Measurements from ENCODE around the gene DGKH.

Gene DGKH

DNA sequence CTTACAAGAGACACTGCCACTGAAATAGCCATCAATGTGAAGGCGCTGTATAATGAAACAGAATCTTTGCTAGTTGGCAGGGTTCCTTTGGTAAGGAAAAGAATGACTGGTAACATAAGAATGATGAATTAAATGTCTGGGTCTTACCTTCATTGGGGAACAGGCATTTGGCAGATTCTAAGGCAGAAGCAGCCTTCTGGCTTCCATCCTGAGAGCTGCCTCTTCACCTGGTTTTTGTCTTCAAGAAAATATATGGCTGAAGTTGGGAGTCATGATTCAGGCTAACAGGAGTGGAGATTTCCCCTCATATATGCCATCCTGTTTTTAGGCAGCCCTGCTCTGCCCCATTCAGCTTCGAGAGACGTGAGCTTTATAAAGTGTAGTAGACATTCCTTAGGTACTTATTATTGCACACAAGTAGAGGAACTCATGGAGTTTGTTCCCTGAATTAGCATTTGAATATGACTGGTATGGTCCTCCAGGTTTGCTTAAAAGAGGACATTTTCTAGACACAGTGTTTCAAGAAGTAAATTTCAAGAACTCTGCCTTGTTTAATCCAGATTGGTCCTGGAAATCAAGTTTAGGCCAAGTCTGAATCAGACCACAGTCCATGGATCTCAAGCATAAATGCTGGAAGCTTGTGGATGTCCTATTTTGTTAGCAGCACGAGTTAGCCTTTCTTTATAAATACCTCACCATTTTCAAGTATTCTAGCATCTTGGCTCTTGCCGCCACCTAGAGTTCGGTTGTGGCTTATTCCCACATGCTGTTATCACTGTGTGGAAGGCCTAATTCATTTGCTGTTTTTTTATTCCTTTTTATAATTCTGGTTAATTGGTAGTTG lies 167.4 kb downstream of the DGKH start:
- Histone ChIP-seq H3K79me2 (ENCODE audit: low read length) (no peaks in the 10 kb centered on the region), H3K27me3 (ENCODE audit: low read depth, low read length) (no peaks in the 10 kb centered on the region), H3K27ac (ENCODE audit: low read length) (no peak overlapping the region), H3K9ac (ENCODE audit: low read length) (no peak overlapping the region), H3K4me2 (ENCODE audit: low read length) (no peak overlapping the region), H3K4me1 (ENCODE audit: low read length) (no peaks in the 10 kb centered on the region), H3K36me3 (replicated peaks; ENCODE audit: low read depth, low read length) (peaks cover 12% of the 10 kb centered on the region), H3K4me3 (ENCODE audit: low read length) (no peak overlapping the region), H2AFZ (ENCODE audit: low read depth, low read length) (no peak overlapping the region), H4K20me1 (ENCODE audit: insufficient read depth, low read length) (no peaks in the 10 kb centered on the region), H3K9me3 (ENCODE audit: insufficient read depth, low read length) (no peaks in the 10 kb centered on the region)
- TF ChIP-seq EZH2phosphoT487 (IDR thresholded peaks at IDR 0.05; ENCODE audit: low read depth), result no peak
- TF ChIP-seq, protein P1, sequence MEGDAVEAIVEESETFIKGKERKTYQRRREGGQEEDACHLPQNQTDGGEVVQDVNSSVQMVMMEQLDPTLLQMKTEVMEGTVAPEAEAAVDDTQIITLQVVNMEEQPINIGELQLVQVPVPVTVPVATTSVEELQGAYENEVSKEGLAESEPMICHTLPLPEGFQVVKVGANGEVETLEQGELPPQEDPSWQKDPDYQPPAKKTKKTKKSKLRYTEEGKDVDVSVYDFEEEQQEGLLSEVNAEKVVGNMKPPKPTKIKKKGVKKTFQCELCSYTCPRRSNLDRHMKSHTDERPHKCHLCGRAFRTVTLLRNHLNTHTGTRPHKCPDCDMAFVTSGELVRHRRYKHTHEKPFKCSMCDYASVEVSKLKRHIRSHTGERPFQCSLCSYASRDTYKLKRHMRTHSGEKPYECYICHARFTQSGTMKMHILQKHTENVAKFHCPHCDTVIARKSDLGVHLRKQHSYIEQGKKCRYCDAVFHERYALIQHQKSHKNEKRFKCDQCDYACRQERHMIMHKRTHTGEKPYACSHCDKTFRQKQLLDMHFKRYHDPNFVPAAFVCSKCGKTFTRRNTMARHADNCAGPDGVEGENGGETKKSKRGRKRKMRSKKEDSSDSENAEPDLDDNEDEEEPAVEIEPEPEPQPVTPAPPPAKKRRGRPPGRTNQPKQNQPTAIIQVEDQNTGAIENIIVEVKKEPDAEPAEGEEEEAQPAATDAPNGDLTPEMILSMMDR (IDR thresholded peaks at IDR 0.05; ENCODE audit: low read depth, low read length), result peak; percentile 86

DNA sequence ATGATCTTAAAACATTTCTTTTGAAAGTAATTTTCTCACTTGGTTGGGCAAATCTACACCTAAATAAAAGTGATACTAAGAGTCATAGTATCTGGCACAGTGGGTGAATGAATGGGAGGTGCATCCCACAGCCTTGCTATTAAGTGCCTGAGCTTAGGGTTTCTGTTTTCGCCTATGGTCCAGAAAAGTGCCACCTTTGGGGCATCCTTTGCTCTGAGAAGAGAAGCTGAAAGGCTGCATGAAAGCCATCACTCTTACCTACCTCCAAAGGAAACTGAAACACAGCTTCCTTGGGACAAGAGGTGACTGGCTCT lies 167.9 kb downstream of the DGKH start:
- TF ChIP-seq EZH2phosphoT487 (IDR thresholded peaks at IDR 0.05; ENCODE audit: low read depth), result no peak
- TF ChIP-seq, protein P1 (IDR thresholded peaks at IDR 0.05; ENCODE audit: low read depth, low read length), result no peak
- H2AFZ ChIP-seq (ENCODE audit: low read depth, low read length), result no peak overlapping the region

DNA sequence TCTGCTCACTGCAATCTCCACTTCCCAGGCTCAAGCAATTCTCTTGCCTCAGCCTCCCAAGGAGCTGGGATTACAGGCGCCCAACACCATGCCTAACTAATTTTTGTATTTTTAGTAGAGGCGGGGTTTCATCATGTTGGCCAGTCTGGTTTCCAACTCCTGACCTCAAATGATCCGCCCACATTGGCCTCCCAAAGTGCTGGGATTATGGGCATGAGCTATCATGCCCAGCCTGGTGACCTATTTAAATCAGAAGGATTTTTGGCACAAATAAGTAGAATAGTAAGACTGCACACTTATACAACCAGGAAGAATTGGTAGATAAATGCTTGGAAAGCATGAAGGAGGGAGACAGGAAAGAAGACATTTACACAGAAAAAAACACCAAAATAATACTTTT lies 170.1 kb downstream of the DGKH start:
- no peak overlapping the region for H3K4me2 ChIP-seq (ENCODE audit: low read length)
- TF ChIP-seq, protein P1 (IDR thresholded peaks at IDR 0.05; ENCODE audit: low read depth, low read length), result no peak
- no peak for TF ChIP-seq EZH2phosphoT487 (IDR thresholded peaks at IDR 0.05; ENCODE audit: low read depth)
- H3K36me3 ChIP-seq (replicated peaks; ENCODE audit: low read depth, low read length), result peaks cover 11% of the 10 kb centered on the region
- H3K9me3 ChIP-seq (ENCODE audit: insufficient read depth, low read length), result no peaks in the 10 kb centered on the region
- no peak overlapping the region for H3K27ac ChIP-seq (ENCODE audit: low read length)
- H2AFZ ChIP-seq (ENCODE audit: low read depth, low read length), result no peak overlapping the region
- no peak overlapping the region for H3K4me3 ChIP-seq (ENCODE audit: low read length)
- H3K4me1 ChIP-seq (ENCODE audit: low read length), result no peaks in the 10 kb centered on the region
- H3K79me2 ChIP-seq (ENCODE audit: low read length), result no peaks in the 10 kb centered on the region
- no peak overlapping the region for H3K9ac ChIP-seq (ENCODE audit: low read length)
- H3K27me3 ChIP-seq (ENCODE audit: low read depth, low read length), result no peaks in the 10 kb centered on the region
- H4K20me1 ChIP-seq (ENCODE audit: insufficient read depth, low read length), result no peaks in the 10 kb centered on the region; the same call in 1 of the 2 replicates

More for the DNA sequence above, 167.9 kb downstream of the DGKH start:
- Histone ChIP-seq H3K79me2 (ENCODE audit: low read length) (no peaks in the 10 kb centered on the region), H3K4me1 (ENCODE audit: low read length) (no peaks in the 10 kb centered on the region), H3K4me2 (ENCODE audit: low read length) (no peak overlapping the region), H3K27me3 (ENCODE audit: low read depth, low read length) (no peaks in the 10 kb centered on the region), H3K9me3 (ENCODE audit: insufficient read depth, low read length) (no peaks in the 10 kb centered on the region), H3K36me3 (replicated peaks; ENCODE audit: low read depth, low read length) (peaks cover 11% of the 10 kb centered on the region), H4K20me1 (ENCODE audit: insufficient read depth, low read length) (no peaks in the 10 kb centered on the region; the same call in 1 of the 2 replicates), H3K27ac (ENCODE audit: low read length) (no peak overlapping the region), H3K4me3 (ENCODE audit: low read length) (no peak overlapping the region), H3K9ac (ENCODE audit: low read length) (no peak overlapping the region)

DNA sequence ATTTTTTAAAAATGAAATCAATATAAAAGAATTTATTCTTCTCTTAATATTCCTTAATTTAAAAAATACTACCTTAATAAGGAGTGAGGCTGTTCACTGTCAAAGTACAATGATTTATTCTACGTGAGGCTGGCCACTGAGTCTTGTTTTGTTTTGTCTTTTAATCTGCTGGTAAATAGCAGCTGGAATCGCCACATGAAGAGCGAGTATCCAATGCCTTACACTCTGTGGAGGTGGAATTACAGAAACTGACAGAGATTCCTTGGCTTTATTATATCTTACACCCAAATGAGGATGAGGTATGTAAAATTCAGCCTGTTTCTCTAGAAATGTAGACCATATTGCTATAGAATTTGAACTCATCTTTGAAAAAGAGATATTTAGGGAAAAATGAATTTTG lies 170.6 kb downstream of the DGKH start:
- Histone ChIP-seq H3K27me3 (ENCODE audit: low read depth, low read length) (no peaks in the 10 kb centered on the region), H3K79me2 (ENCODE audit: low read length) (no peaks in the 10 kb centered on the region), H3K9me3 (ENCODE audit: insufficient read depth, low read length) (no peaks in the 10 kb centered on the region), H3K9ac (ENCODE audit: low read length) (no peak overlapping the region), H3K4me1 (ENCODE audit: low read length) (no peaks in the 10 kb centered on the region), H3K27ac (ENCODE audit: low read length) (no peak overlapping the region), H4K20me1 (ENCODE audit: insufficient read depth, low read length) (no peaks in the 10 kb centered on the region; the same call in 1 of the 2 replicates), H3K4me2 (ENCODE audit: low read length) (no peak overlapping the region), H3K36me3 (replicated peaks; ENCODE audit: low read depth, low read length) (peaks cover 11% of the 10 kb centered on the region), H2AFZ (ENCODE audit: low read depth, low read length) (no peak overlapping the region), H3K4me3 (ENCODE audit: low read length) (no peak overlapping the region)
- TF ChIP-seq EZH2phosphoT487 (IDR thresholded peaks at IDR 0.05; ENCODE audit: low read depth), result no peak
- TF ChIP-seq, protein P1 (IDR thresholded peaks at IDR 0.05; ENCODE audit: low read depth, low read length), result no peak
